ENCODE data around the gene CLDN4. TPM values are rescaled to one million over a fixed set of nuclear protein-coding genes. Genes with fewer than 3 reads are reported as not detected.

CLDN4 gene
- total and polyA plus RNA-seq, 4 donors: 0.19 to 16.9 (median 0.76) TPM

DNA sequence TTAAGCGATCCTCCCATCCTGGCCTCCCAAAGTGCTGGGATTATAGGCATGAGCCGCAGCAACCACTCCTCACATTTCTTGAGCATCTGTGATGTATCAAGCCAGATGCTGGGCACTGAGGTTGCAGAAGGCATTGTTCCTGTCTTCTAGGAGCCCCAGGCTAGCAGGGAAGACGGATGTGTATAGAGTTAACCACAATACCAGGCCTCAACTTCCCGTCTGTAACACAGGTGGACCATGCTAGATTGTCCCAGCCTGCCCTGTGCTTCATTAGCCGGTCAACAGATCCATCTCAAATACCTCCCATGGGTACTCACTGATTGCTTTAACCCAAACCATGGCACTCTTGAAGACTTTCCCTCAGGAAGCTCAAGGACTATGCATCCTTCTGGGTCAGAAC, 1.8 kb upstream of the CLDN4 start:
- DNase-seq: no peak
- WGBS, 2 donors: 91 to 96% methylated on average over 5 of the region's 5 CpGs
- H3K27me3 ChIP-seq (ENCODE audit: control insufficient read depth in 1 of 2, insufficient read depth in 2 of 2, low read length in 1 of 2): peaks cover 0 to 2% of the 10 kb centered on the region in 2 donors
- H3K4me1 ChIP-seq (ENCODE audit: control insufficient read depth in 1 of 2, insufficient read depth in 2 of 2, low read length in 2 of 2): no peaks in the 10 kb centered on the region
- ATAC-seq (ENCODE audit: low FRiP score): no peak
- no peak overlapping the region for H3K4me3 ChIP-seq (ENCODE audit: low read length in 2 of 2)
- H3K27ac ChIP-seq (ENCODE audit: low read depth in 1 of 2, low read length in 2 of 2): no peak overlapping the region
- no peaks in the 10 kb centered on the region for H3K36me3 ChIP-seq (ENCODE audit: control insufficient read depth in 1 of 2, insufficient read depth in 2 of 2, low read length in 1 of 2)
- H3K9me3 ChIP-seq (ENCODE audit: control insufficient read depth, low read length): no peaks in the 10 kb centered on the region
- intact Hi-C loops (cut with DNase I): no loop called here

DNA sequence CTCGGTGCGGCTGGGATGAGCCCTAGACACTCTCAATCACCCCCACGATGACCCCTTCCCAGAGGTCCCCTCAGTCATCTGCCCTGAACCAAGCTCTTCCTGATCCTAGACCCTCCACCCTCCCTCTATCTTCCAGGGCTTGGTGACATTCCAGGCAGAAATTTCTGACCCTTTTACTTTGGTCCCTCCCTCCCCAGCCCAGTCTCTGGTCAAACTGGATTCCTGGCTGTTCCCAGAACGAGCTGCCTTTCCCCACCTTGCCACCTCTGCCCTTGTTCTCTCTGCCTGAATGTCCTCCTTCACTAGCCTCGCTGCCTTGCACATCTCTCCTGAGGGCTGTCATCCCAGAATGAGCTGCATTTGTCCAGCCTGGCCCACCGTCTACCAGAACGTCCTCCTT, 1.3 kb upstream of the CLDN4 start:
- H3K27me3 ChIP-seq (ENCODE audit: control insufficient read depth in 1 of 2, insufficient read depth in 2 of 2, low read length in 1 of 2): peaks cover 0 to 2% of the 10 kb centered on the region in 2 donors
- H3K27ac ChIP-seq (ENCODE audit: low read depth in 1 of 2, low read length in 2 of 2): no peak overlapping the region
- no peak for ATAC-seq (ENCODE audit: low FRiP score)

DNA sequence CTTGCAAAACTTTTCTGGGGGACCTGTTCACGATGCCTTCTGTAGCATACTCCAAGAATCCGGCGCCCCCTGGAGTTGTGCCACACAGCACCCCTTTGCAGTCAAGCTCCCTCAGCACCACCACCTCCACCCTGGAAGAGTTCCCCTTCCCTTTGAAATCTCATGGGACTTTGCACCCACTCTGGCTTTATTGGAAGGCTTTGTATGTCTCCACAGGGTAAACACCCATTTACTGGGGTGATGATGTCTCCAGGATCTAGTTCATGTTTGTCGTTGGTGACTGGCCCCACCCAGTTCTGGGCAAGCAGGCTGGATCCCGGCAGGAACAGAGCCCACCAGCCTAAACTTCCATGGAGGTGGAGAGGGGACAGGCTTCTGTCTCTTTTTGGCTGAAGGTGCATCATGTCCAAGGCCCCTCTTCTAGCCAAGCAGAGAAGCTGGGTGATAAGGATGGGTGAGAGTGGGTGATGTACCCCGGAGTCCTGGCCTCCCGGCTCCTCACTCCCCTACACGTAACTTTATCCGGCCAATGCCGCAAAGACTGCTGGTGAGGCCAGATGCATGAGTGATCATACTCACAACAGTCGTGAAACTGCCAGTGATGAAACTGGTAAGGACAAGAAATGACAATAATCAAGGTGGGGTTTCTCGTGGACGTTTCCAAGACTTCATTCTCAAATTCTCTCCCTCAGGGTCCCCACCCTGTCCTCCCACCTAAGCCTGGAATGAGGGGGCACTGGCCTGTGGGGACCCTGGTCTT, 695 bp upstream of the CLDN4 start:
- no peaks in the 10 kb centered on the region for H3K36me3 ChIP-seq (ENCODE audit: control insufficient read depth in 1 of 2, insufficient read depth in 2 of 2, low read length in 1 of 2)
- WGBS, 2 donors: 79 to 80% methylated on average over 13 of the region's 13 CpGs
- H3K27me3 ChIP-seq (ENCODE audit: control insufficient read depth in 1 of 2, insufficient read depth in 2 of 2, low read length in 1 of 2): peaks cover 0 to 2% of the 10 kb centered on the region in 2 donors
- DNase-seq (no peak), ATAC-seq (ENCODE audit: low FRiP score) (no peak)
- intact Hi-C loops (cut with DNase I): no loop called here
- no peaks in the 10 kb centered on the region for H3K9me3 ChIP-seq (ENCODE audit: control insufficient read depth, low read length)
- H3K4me1 ChIP-seq (ENCODE audit: control insufficient read depth in 1 of 2, insufficient read depth in 2 of 2, low read length in 2 of 2): no peaks in the 10 kb centered on the region
- H3K4me3 ChIP-seq (ENCODE audit: low read length in 2 of 2): no peak overlapping the region
- no peak overlapping the region for H3K27ac ChIP-seq (ENCODE audit: low read depth in 1 of 2, low read length in 2 of 2)

More for the DNA sequence above, 1.3 kb upstream of the CLDN4 start:
- intact Hi-C loops (cut with DNase I): no loop called here
- WGBS, 2 donors: 64% methylated on average over 7 of the region's 7 CpGs
- Histone ChIP-seq H3K36me3 (ENCODE audit: control insufficient read depth in 1 of 2, insufficient read depth in 2 of 2, low read length in 1 of 2) (no peaks in the 10 kb centered on the region), H3K9me3 (ENCODE audit: control insufficient read depth, low read length) (no peaks in the 10 kb centered on the region), H3K4me1 (ENCODE audit: control insufficient read depth in 1 of 2, insufficient read depth in 2 of 2, low read length in 2 of 2) (no peaks in the 10 kb centered on the region), H3K4me3 (ENCODE audit: low read length in 2 of 2) (no peak overlapping the region)
- no peak for DNase-seq

DNA sequence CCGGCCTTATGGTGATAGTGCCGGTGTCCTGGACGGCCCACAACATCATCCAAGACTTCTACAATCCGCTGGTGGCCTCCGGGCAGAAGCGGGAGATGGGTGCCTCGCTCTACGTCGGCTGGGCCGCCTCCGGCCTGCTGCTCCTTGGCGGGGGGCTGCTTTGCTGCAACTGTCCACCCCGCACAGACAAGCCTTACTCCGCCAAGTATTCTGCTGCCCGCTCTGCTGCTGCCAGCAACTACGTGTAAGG, 713 bp downstream of the CLDN4 start:
- ATAC-seq (ENCODE audit: low FRiP score) (no peak), DNase-seq (no peak)
- H3K9me3 ChIP-seq (ENCODE audit: control insufficient read depth, low read length): no peaks in the 10 kb centered on the region
- H3K36me3 ChIP-seq (ENCODE audit: control insufficient read depth in 1 of 2, insufficient read depth in 2 of 2, low read length in 1 of 2): no peaks in the 10 kb centered on the region
- no peaks in the 10 kb centered on the region for H3K4me1 ChIP-seq (ENCODE audit: control insufficient read depth in 1 of 2, insufficient read depth in 2 of 2, low read length in 2 of 2)
- no peak overlapping the region for H3K4me3 ChIP-seq (ENCODE audit: low read length in 2 of 2)
- intact Hi-C loops (cut with DNase I): no loop called here
- H3K27ac ChIP-seq (ENCODE audit: low read depth in 1 of 2, low read length in 2 of 2): no peak overlapping the region
- WGBS, 2 donors: 90 to 92% methylated on average over 12 to 16 of the region's 16 CpGs
- peaks cover 0 to 2% of the 10 kb centered on the region in 2 donors for H3K27me3 ChIP-seq (ENCODE audit: control insufficient read depth in 1 of 2, insufficient read depth in 2 of 2, low read length in 1 of 2)

DNA sequence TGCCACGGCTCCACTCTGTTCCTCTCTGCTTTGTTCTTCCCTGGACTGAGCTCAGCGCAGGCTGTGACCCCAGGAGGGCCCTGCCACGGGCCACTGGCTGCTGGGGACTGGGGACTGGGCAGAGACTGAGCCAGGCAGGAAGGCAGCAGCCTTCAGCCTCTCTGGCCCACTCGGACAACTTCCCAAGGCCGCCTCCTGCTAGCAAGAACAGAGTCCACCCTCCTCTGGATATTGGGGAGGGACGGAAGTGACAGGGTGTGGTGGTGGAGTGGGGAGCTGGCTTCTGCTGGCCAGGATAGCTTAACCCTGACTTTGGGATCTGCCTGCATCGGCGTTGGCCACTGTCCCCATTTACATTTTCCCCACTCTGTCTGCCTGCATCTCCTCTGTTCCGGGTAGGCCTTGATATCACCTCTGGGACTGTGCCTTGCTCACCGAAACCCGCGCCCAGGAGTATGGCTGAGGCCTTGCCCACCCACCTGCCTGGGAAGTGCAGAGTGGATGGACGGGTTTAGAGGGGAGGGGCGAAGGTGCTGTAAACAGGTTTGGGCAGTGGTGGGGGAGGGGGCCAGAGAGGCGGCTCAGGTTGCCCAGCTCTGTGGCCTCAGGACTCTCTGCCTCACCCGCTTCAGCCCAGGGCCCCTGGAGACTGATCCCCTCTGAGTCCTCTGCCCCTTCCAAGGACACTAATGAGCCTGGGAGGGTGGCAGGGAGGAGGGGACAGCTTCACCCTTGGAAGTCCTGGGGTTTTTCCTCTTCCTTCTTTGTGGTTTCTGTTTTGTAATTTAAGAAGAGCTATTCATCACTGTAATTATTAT, 1.2 kb downstream of the CLDN4 start:
- ATAC-seq (ENCODE audit: low FRiP score) (peak; percentile 22), DNase-seq (no peak)
- 78 to 81% methylated on average over 16 of the region's 16 CpGs for WGBS, 2 donors
- no peak overlapping the region for H3K27ac ChIP-seq (ENCODE audit: low read depth in 1 of 2, low read length in 2 of 2)
- peaks cover 0 to 2% of the 10 kb centered on the region in 2 donors for H3K27me3 ChIP-seq (ENCODE audit: control insufficient read depth in 1 of 2, insufficient read depth in 2 of 2, low read length in 1 of 2)
- H3K9me3 ChIP-seq (ENCODE audit: control insufficient read depth, low read length): no peaks in the 10 kb centered on the region
- no peaks in the 10 kb centered on the region for H3K4me1 ChIP-seq (ENCODE audit: control insufficient read depth in 1 of 2, insufficient read depth in 2 of 2, low read length in 2 of 2)
- intact Hi-C loops (cut with DNase I): no loop called here
- H3K4me3 ChIP-seq (ENCODE audit: low read length in 2 of 2): no peak overlapping the region
- no peaks in the 10 kb centered on the region for H3K36me3 ChIP-seq (ENCODE audit: control insufficient read depth in 1 of 2, insufficient read depth in 2 of 2, low read length in 1 of 2)

DNA sequence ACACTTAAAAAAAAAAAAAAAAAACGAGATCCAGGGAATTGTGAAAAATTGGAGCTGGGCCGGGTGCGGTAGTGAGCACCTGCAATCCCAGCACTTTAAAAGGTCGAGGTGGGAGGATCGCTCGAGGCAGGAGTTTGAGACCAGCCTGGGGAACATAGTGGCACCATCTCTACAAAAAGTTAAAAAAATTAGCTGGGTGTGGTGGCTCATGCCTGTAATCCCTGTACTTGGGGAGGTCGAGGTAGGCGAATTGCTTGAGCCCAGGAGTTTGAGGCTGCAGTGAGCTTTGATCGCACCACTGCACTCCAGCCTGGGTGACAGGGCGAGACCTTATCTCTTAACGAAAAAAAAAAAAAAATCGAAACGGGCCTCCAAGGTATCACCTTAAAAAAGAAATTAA, 2.0 kb downstream of the CLDN4 start:
- no peak overlapping the region for H3K27ac ChIP-seq (ENCODE audit: low read depth in 1 of 2, low read length in 2 of 2)

DNA sequence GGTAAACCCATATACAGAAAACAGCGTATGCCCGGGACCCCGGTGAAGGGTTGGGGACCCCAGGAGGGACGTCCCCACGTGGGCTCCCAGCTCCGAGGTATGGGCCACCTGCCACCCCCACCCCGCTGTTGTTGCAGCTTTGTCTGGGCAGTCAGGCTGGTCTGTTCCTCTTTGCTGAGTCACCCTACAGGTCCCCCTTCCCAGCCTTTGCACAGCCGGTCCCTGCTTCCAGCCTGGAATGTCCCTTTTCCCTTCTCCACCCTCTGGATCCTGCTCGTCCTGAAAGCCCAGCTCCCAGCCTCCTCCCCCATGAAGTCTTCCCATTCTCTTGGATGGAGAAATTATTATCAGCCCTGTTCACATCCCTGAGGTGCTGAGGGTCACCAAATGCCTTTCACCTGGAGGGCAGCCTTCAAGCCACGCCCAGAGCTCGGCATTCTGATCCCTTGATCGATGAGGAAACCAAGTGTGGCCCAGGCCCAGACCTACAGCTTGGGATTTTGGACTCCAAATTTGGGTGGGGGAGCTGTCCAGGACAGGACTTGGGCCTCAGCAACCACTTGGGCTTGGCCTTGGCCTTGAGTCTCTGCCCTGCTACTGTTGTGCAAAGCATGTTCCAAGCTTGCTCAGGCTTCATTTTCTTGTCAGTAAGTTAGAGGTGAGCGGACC, 2.6 kb downstream of the CLDN4 start:
- Histone ChIP-seq H3K9me3 (ENCODE audit: control insufficient read depth, low read length) (no peaks in the 10 kb centered on the region), H3K4me1 (ENCODE audit: control insufficient read depth in 1 of 2, insufficient read depth in 2 of 2, low read length in 2 of 2) (no peaks in the 10 kb centered on the region), H3K27me3 (ENCODE audit: control insufficient read depth in 1 of 2, insufficient read depth in 2 of 2, low read length in 1 of 2) (peaks cover 0 to 2% of the 10 kb centered on the region in 2 donors), H3K27ac (ENCODE audit: low read depth in 1 of 2, low read length in 2 of 2) (no peak overlapping the region), H3K36me3 (ENCODE audit: control insufficient read depth in 1 of 2, insufficient read depth in 2 of 2, low read length in 1 of 2) (no peaks in the 10 kb centered on the region), H3K4me3 (ENCODE audit: low read length in 2 of 2) (no peak overlapping the region)
- WGBS, 2 donors: 80 to 83% methylated on average over 13 of the region's 13 CpGs
- intact Hi-C loops (cut with DNase I): no loop called here
- DNase-seq: no peak
- no peak for ATAC-seq (ENCODE audit: low FRiP score)

More for the DNA sequence above, 2.0 kb downstream of the CLDN4 start:
- intact Hi-C loops (cut with DNase I): no loop called here
- Histone ChIP-seq H3K4me3 (ENCODE audit: low read length in 2 of 2) (no peak overlapping the region), H3K4me1 (ENCODE audit: control insufficient read depth in 1 of 2, insufficient read depth in 2 of 2, low read length in 2 of 2) (no peaks in the 10 kb centered on the region), H3K36me3 (ENCODE audit: control insufficient read depth in 1 of 2, insufficient read depth in 2 of 2, low read length in 1 of 2) (no peaks in the 10 kb centered on the region), H3K27me3 (ENCODE audit: control insufficient read depth in 1 of 2, insufficient read depth in 2 of 2, low read length in 1 of 2) (peaks cover 0 to 2% of the 10 kb centered on the region in 2 donors), H3K9me3 (ENCODE audit: control insufficient read depth, low read length) (no peaks in the 10 kb centered on the region)
- DNase-seq (no peak), ATAC-seq (ENCODE audit: low FRiP score) (no peak)
- WGBS, 2 donors: 78 to 81% methylated on average over 13 of the region's 13 CpGs

DNA sequence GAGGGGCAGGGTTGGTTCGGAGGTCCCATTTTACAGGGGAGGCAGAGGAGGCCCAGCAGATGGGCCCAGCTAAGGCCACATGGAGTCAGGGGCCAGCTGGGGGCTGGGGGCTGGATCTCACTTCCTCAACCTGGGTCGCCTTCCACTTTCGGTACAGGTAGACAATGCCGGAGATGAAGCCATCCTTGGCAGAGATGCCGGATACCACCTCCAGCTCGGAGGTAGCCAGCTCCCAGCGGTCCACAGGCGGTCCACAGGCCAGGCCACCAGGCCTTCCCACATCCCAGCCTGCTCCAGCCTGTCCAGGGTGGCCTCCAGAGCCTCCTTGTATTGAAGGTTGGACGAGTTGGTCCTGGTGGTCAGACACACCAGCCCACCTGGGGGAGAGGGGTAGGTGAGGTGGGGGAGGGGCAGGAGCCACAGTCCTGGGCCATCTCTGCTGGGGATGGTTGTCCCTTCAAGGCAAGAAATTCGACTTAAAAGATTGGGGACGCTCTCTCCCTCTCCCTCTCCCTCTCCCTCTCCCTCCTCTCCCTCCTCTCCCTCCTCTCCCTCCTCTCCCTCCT, 3.9 kb downstream of the CLDN4 start:
- peaks cover 0 to 2% of the 10 kb centered on the region in 2 donors for H3K27me3 ChIP-seq (ENCODE audit: control insufficient read depth in 1 of 2, insufficient read depth in 2 of 2, low read length in 1 of 2)
- WGBS, 2 donors: 86 to 87% methylated on average over 11 of the region's 11 CpGs
- no peak for DNase-seq

More for the DNA sequence above, 3.9 kb downstream of the CLDN4 start:
- no peak overlapping the region for H3K27ac ChIP-seq (ENCODE audit: low read depth in 1 of 2, low read length in 2 of 2)
- H3K4me1 ChIP-seq (ENCODE audit: control insufficient read depth in 1 of 2, insufficient read depth in 2 of 2, low read length in 2 of 2): no peaks in the 10 kb centered on the region
- no peaks in the 10 kb centered on the region for H3K9me3 ChIP-seq (ENCODE audit: control insufficient read depth, low read length)
- intact Hi-C loops (cut with DNase I): no loop called here
- no peak overlapping the region for H3K4me3 ChIP-seq (ENCODE audit: low read length in 2 of 2)
- ATAC-seq (ENCODE audit: low FRiP score): no peak
- no peaks in the 10 kb centered on the region for H3K36me3 ChIP-seq (ENCODE audit: control insufficient read depth in 1 of 2, insufficient read depth in 2 of 2, low read length in 1 of 2)
